GM19043 (cell line): ENCODE data around the gene NFKB2.

ENCODE experiments used
- ATAC-seq: cut with Tn5 transposase; IDR thresholded peaks from one replicate; pipeline ENCODE4 v1.9.1; 2021; ENCODE audit warnings: low read depth; ENCODE audit not compliant: unreplicated experiment

The NFKB2 gene

GRCh38 chr10:102407425-102408130 is 12.1 kb downstream of the NFKB2 start:
- no peak for ATAC-seq

GRCh38 chr10:102408131-102408727 is 12.7 kb downstream of the NFKB2 start:
- ATAC-seq, result no peak

GRCh38 chr10:102408728-102409603 is 13.5 kb downstream of the NFKB2 start:
- ATAC-seq, result no peak

- ATAC-seq, result no peak
Observed at GRCh38 chr10:102409604-102410428, 14.3 kb downstream of the NFKB2 start.

- ATAC-seq, result no peak
Observed at GRCh38 chr10:102410429-102411073, 15.0 kb downstream of the NFKB2 start.

GRCh38 chr10:102411341-102412255 is 16.1 kb downstream of the NFKB2 start:
- ATAC-seq, result no peak

GRCh38 chr10:102412293-102412692 is 16.8 kb downstream of the NFKB2 start:
- ATAC-seq, result no peak

GRCh38 chr10:102413053-102413705 is 17.7 kb downstream of the NFKB2 start:
- no peak for ATAC-seq

- no peak for ATAC-seq
Observed at GRCh38 chr10:102413806-102414561, 18.5 kb downstream of the NFKB2 start.

GRCh38 chr10:102414749-102415148 is 19.2 kb downstream of the NFKB2 start:
- ATAC-seq, result no peak

GRCh38 chr10:102416283-102416682 is 20.8 kb downstream of the NFKB2 start:
- ATAC-seq, result no peak

- ATAC-seq, result no peak
Observed at GRCh38 chr10:102416695-102417094, 21.2 kb downstream of the NFKB2 start.

GRCh38 chr10:102418622-102419268 is 23.2 kb downstream of the NFKB2 start, which contains the start of gene PSD:
TSS of gene PSD (minus strand) at chr10:102418785. CDS start at chr10:102417038, 1,747 bp downstream.
- ATAC-seq, result no peak

GRCh38 chr10:102419269-102420180 is 24.0 kb downstream of the NFKB2 start:
- no peak for ATAC-seq

GRCh38 chr10:102420181-102420713 is 24.7 kb downstream of the NFKB2 start:
- no peak for ATAC-seq
